ENCODE data around the gene ATP5F1E. TPM values are rescaled to one million over a fixed set of nuclear protein-coding genes. Genes with fewer than 3 reads are reported as not detected.

The ATP5F1E gene
- total RNA-seq, 2 donors from 2014 or later = 75.0 to 94.1 TPM

DNA sequence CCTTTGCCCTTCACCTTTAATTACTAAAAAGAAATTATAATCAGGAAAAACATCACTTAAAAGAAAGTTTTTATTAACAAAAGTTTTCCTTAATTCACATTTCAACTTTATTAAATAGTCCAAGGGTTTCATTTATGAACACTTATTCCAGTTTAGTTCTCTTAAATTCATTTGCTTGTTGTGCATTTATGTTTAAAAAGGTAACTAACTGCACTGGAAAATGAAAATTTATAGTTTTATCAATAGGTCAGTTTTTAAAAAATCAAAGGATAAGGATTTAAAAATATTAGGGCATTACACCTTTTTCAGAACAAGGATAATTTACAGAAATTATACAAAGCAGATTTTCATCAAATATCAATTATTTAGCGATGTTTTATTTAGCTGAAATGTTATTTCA is 958 bp upstream of the ATP5F1E start:
- intact Hi-C loops (cut with DNase I) = no loop called here
- peak overlapping the region; percentile 82 for H3K4me3 ChIP-seq
- TF ChIP-seq CTCF (IDR thresholded peaks at IDR 0.05) = no peak
- no peaks in the 10 kb centered on the region for H3K27me3 ChIP-seq
- no peak for DNase-seq
- H3K9me3 ChIP-seq = no peaks in the 10 kb centered on the region
- H3K36me3 ChIP-seq = peaks cover 13% of the 10 kb centered on the region
- H3K9ac ChIP-seq (ENCODE audit: low read depth in 2 of 2, low read length in 2 of 2) = peak overlapping the region in 1 of 2 donors; percentile 77
- peaks cover 4% of the 10 kb centered on the region for H3K4me1 ChIP-seq
- peak overlapping the region; percentile 89 for H3K27ac ChIP-seq

DNA sequence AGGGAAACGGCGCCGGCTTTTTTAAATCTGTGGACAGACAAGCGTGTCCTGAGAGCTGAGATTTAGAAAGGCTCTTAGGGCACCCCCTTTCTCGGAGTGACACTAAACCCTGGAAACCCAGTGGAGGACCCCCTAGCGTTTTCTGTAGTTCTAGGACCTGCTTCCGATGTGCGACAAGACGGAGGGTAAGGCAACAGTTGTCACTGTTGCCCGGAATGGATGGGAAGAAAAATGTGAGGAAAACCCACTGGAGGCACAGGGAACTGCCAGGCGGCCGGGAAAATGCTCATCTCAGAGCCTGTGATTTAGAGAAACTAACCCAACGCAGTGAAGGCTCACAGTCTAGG is 551 bp upstream of the ATP5F1E start:
- Histone ChIP-seq H3K36me3 (peaks cover 9% of the 10 kb centered on the region), H3K27ac (peak overlapping the region; percentile 89), H3K4me1 (peaks cover 4% of the 10 kb centered on the region), H3K9ac (ENCODE audit: low read depth in 2 of 2, low read length in 2 of 2) (peak overlapping the region; percentile 69 to 77), H3K27me3 (no peaks in the 10 kb centered on the region), H3K4me3 (peak overlapping the region; percentile 82), H3K9me3 (no peaks in the 10 kb centered on the region)
- TF ChIP-seq CTCF (IDR thresholded peaks at IDR 0.05) = no peak
- intact Hi-C loops (cut with DNase I) = no loop called here
- no peak for DNase-seq

- Histone ChIP-seq H3K27me3 (no peaks in the 10 kb centered on the region), H3K36me3 (no peaks in the 10 kb centered on the region), H3K4me1 (peaks cover 4% of the 10 kb centered on the region), H3K9ac (ENCODE audit: low read depth in 2 of 2, low read length in 2 of 2) (peak overlapping the region; percentile 91 to 92), H3K27ac (peak overlapping the region; percentile 89), H3K4me3 (peak overlapping the region; percentile 82), H3K9me3 (no peaks in the 10 kb centered on the region)
- intact Hi-C loops (cut with DNase I) = no loop called here
- DNase-seq = peak; percentile 58
- TF ChIP-seq CTCF (IDR thresholded peaks at IDR 0.05) = no peak
Observed at GRCh38 chr20:59031564-59032022, 542 bp downstream of the ATP5F1E start.

DNA sequence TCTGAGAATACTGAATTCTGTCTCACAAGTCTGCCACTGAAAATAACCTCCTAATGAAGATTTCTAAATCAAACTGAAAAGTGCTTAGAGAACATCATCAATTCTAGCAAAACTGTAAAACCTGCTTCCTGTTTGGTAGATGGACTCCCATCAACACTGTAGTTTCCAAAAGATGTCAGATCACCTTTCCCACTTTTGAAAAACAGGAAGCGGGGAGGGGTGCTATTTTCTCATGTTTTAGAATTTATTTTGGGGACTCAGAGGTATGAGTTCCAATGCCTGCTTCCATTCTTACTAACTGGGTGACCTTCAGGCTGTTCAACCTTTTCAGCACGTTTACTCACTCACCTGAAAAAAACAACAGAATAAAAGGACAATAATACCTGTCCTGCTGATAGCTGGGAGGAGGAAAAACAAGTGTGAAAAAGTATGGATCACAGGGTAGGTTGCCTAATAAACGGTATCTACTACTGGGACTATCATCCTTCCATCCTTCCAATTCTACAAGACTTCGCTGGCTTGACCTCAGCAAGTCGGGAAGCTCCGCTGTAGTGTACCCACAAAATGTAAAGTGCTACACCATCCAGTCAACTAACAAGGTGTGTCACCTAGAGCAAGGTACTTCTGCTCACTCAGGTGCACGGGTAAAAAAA is 1.1 kb downstream of the ATP5F1E start:
- H3K27me3 ChIP-seq = no peaks in the 10 kb centered on the region
- TF ChIP-seq CTCF (IDR thresholded peaks at IDR 0.05) = no peak
- peak overlapping the region; percentile 82 for H3K4me3 ChIP-seq
- intact Hi-C loops (cut with DNase I) = no loop called here
- no peaks in the 10 kb centered on the region for H3K9me3 ChIP-seq
- DNase-seq = no peak
- peaks cover 4% of the 10 kb centered on the region for H3K4me1 ChIP-seq
- no peaks in the 10 kb centered on the region for H3K36me3 ChIP-seq
- peak overlapping the region; percentile 89 for H3K27ac ChIP-seq
- H3K9ac ChIP-seq (ENCODE audit: low read depth in 2 of 2, low read length in 2 of 2) = peak overlapping the region; percentile 91 to 92

DNA sequence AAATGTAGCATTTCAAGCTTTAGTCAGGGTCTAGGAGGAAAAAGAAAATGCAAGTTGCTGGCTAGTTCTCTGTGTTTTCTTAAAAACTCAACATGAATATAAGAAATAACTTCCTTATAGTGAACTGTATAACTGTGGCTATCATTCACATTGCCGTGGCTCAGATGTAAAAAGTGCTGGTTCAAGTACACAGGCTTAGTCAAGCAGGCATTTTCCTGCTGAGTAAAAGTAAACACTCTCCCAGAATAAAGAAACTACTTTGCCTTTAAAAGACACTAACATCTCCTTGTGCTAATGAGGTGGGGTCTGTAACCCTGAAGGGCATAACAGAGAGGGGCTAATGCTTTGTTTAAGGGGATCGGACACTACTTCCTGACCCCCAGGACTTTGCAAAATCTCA is 3.3 kb downstream of the ATP5F1E start:
- intact Hi-C loops (cut with DNase I) = no loop called here
- DNase-seq = no peak
- no peaks in the 10 kb centered on the region for H3K36me3 ChIP-seq
- no peak overlapping the region for H3K27ac ChIP-seq
- no peaks in the 10 kb centered on the region for H3K27me3 ChIP-seq
- H3K9me3 ChIP-seq = no peaks in the 10 kb centered on the region
- no peak overlapping the region for H3K9ac ChIP-seq (ENCODE audit: low read depth in 2 of 2, low read length in 2 of 2)
- no peak overlapping the region for H3K4me3 ChIP-seq
- peaks cover 4% of the 10 kb centered on the region for H3K4me1 ChIP-seq
- no peak for TF ChIP-seq CTCF (IDR thresholded peaks at IDR 0.05)

Data from colonic mucosa (tissue), 4 donors.